Keratinocyte (primary cell): ENCODE results near the gene AHCYL2. TPM values are rescaled to one million over a fixed set of nuclear protein-coding genes. Genes with fewer than 3 reads are reported as not detected.

Source experiments
- DNase-seq: peaks from one replicate; pipeline ENCODE4 v3.0.0-alpha.2; 2011; ENCODE audit warnings: low read depth, missing footprints, low spot score
- FAIRE-seq: peaks from 2 replicates; lab custom pipeline; 2011; peaks lifted over from hg19 to GRCh38; lab: Jason Lieb, UNC
- H2AFZ ChIP-seq: 2 replicates; pipeline ENCODE4 v1.6.0; 2012; ENCODE audit warnings: low read length, control low read depth, inconsistent platforms; ENCODE audit not compliant: control insufficient read depth
- H3K27ac ChIP-seq: 2 replicates; pipeline ENCODE4 v1.5.1; 2011; ENCODE audit warnings: low read length; ENCODE audit not compliant: control insufficient read depth, insufficient read depth
- H3K27me3 ChIP-seq: 3 replicates; pipeline ENCODE4 v1.6.0; 2011; ENCODE audit warnings: low read length; ENCODE audit not compliant: control insufficient read depth, insufficient read depth; ENCODE audit errors: extremely low read depth
- H3K36me3 ChIP-seq, 2 experiments: 2 replicates in 1 of 2; 3 replicates in 1 of 2; pipeline ENCODE4 v1.5.1; 2011; ENCODE audit warnings: low read length in 2 of 2, mild to moderate bottlenecking in 1 of 2; ENCODE audit not compliant: control insufficient read depth in 2 of 2, insufficient read depth in 2 of 2; ENCODE audit errors: extremely low read depth in 1 of 2
- H3K4me1 ChIP-seq: 3 replicates; pipeline ENCODE4 v1.5.1; 2011; ENCODE audit warnings: low read length; ENCODE audit not compliant: control insufficient read depth, insufficient read depth; ENCODE audit errors: extremely low read depth
- H3K4me2 ChIP-seq: 3 replicates; pipeline ENCODE4 v1.6.0; 2011; ENCODE audit warnings: low read depth, low read length; ENCODE audit not compliant: control insufficient read depth, insufficient read depth; ENCODE audit errors: extremely low read depth
- H3K4me3 ChIP-seq, 3 experiments: fragments of 200-600 bp in 1 of 3; sonication (generic) in 1 of 3; 2 replicates in 2 of 3; 3 replicates in 1 of 3; pipeline ENCODE4 v1.5.1; 2011 to 2016; ENCODE audit warnings: low read length in 3 of 3, mild to moderate bottlenecking in 3 of 3, control low read depth in 2 of 3, inconsistent platforms in 1 of 3, low read depth in 1 of 3, mixed read lengths in 1 of 3, mixed run types in 1 of 3, moderate library complexity in 1 of 3; ENCODE audit not compliant: control insufficient read depth in 2 of 3, insufficient read depth in 2 of 3; ENCODE audit errors: extremely low read depth in 1 of 3
- H3K79me2 ChIP-seq: 2 replicates; pipeline ENCODE4 v1.6.0; 2012; ENCODE audit warnings: low read length; ENCODE audit not compliant: control insufficient read depth, insufficient read depth
- H3K9ac ChIP-seq: 3 replicates; pipeline ENCODE4 v1.6.0; 2011; ENCODE audit warnings: low read length; ENCODE audit not compliant: control insufficient read depth, insufficient read depth; ENCODE audit errors: extremely low read depth
- H3K9me1 ChIP-seq: 3 replicates; pipeline ENCODE4 v1.6.0; 2011; ENCODE audit warnings: low read length; ENCODE audit not compliant: control insufficient read depth, insufficient read depth; ENCODE audit errors: extremely low read depth
- H3K9me3 ChIP-seq: 2 replicates; pipeline ENCODE4 v1.5.1; 2012; ENCODE audit warnings: low read depth, low read length; ENCODE audit not compliant: control insufficient read depth
- H4K20me1 ChIP-seq: 3 replicates; pipeline ENCODE4 v1.6.0; 2011; ENCODE audit warnings: low read length; ENCODE audit not compliant: control insufficient read depth, insufficient read depth; ENCODE audit errors: extremely low read depth
- CTCF ChIP-seq, 3 experiments: IDR thresholded peaks in 1 of 3; conservative IDR thresholded peaks in 1 of 3; optimal IDR thresholded peaks in 1 of 3; 2 replicates in 2 of 3; 3 replicates in 1 of 3; pipeline versions ENCODE3 to v1.5.1; 2011; ENCODE audit warnings: low read length in 3 of 3, mild to moderate bottlenecking in 3 of 3, moderate library complexity in 2 of 3, control low read depth in 1 of 3, inconsistent platforms in 1 of 3; ENCODE audit not compliant: insufficient read depth in 2 of 3; ENCODE audit errors: extremely low read depth in 1 of 3
- EZH2 ChIP-seq: IDR thresholded peaks from one replicate; pipeline ENCODE4 v1.6.1; 2012; ENCODE audit warnings: inconsistent platforms, mild to moderate bottlenecking, low read length, moderate library complexity
- dilution Hi-C: fragments of 300-500 bp; cut with MboI; formaldehyde crosslinking; loops from one replicate; pipeline ENCODE4 v1.7.0; 2020; ENCODE audit warnings: low sequenced_read_pairs; ENCODE audit not compliant: extremely low pct_ligation_motif_present
- polyA plus RNA-seq, 5 experiments: library from polyadenylated mRNA; depleted of rRNA in 3 of 5; stranded (reverse) in 3 of 5; stranded (forward) in 1 of 5; unstranded in 1 of 5; fragments of >200 nt; gene quantifications; 1 replicate in 1 of 5; 2 replicates in 3 of 5; 3 replicates in 1 of 5; pipeline versions ENCODE4 v1.2.1 to v1.2.3, GENCODE V29; 2011 to 2012; ENCODE audit warnings: missing spikeins in 2 of 5, low read depth in 1 of 5, low replicate concordance in 1 of 5

AHCYL2 gene
- polyA plus RNA-seq, 1 donor (not counting 4 experiments of a cell fraction or from before 2014, with no cell fraction given) = 32.8 TPM

GRCh38 chr7:129278688-129279087 is 53.9 kb downstream of the AHCYL2 start:
- no peaks in the 10 kb centered on the region for H4K20me1 ChIP-seq
- H3K79me2 ChIP-seq = no peaks in the 10 kb centered on the region
- DNase-seq = no peak
- H3K36me3 ChIP-seq = peaks cover 0 to 7% of the 10 kb centered on the region in 2 experiments
- no peak overlapping the region for H3K27ac ChIP-seq
- H3K4me1 ChIP-seq = peaks cover 19% of the 10 kb centered on the region
- peaks cover 2% of the 10 kb centered on the region for H3K9me1 ChIP-seq
- no peak overlapping the region for H2AFZ ChIP-seq
- H3K9me3 ChIP-seq = peaks cover 2% of the 10 kb centered on the region
- dilution Hi-C loops = no loop called here
- no peak for TF ChIP-seq EZH2
- TF ChIP-seq CTCF (optimal IDR thresholded peaks at IDR 0.05 in 1 of 3, IDR thresholded peaks at IDR 0.05 in 1 of 3, conservative IDR thresholded peaks at IDR 0.05 in 1 of 3; ENCODE audit: extremely low read depth in 1 of 3, insufficient read depth in 2 of 3, low read length in 3 of 3) = no peak
- H3K27me3 ChIP-seq = no peaks in the 10 kb centered on the region
- no peak for FAIRE-seq
- H3K9ac ChIP-seq = no peak overlapping the region
- no peak overlapping the region for H3K4me2 ChIP-seq
- no peak overlapping the region for H3K4me3 ChIP-seq

- H3K9ac ChIP-seq = no peak overlapping the region
- peaks cover 0 to under 1% of the 10 kb centered on the region in 2 experiments for H3K36me3 ChIP-seq
- H3K27me3 ChIP-seq = no peaks in the 10 kb centered on the region
- H3K4me3 ChIP-seq = no peak overlapping the region
- peak overlapping the region; percentile 50 for H3K4me2 ChIP-seq
- dilution Hi-C loops = no loop called here
- H2AFZ ChIP-seq = peak overlapping the region; percentile 32
- H3K9me3 ChIP-seq = no peaks in the 10 kb centered on the region
- FAIRE-seq (peak; percentile 98), DNase-seq (peak; percentile 40)
- H3K27ac ChIP-seq = peak overlapping the region; percentile 72
- peaks cover 19% of the 10 kb centered on the region for H3K4me1 ChIP-seq
- TF ChIP-seq EZH2 (no peak), CTCF (optimal IDR thresholded peaks at IDR 0.05 in 1 of 3, IDR thresholded peaks at IDR 0.05 in 1 of 3, conservative IDR thresholded peaks at IDR 0.05 in 1 of 3; ENCODE audit: extremely low read depth in 1 of 3, insufficient read depth in 2 of 3, low read length in 3 of 3) (no peak)
- H3K79me2 ChIP-seq = no peaks in the 10 kb centered on the region
- H4K20me1 ChIP-seq = no peaks in the 10 kb centered on the region
- peaks cover 2% of the 10 kb centered on the region for H3K9me1 ChIP-seq
Measured at GRCh38 chr7:129279757-129280156, 54.9 kb downstream of the AHCYL2 start.
